Mesenchymal stem cell (in vitro differentiated cells and primary cell): ENCODE data around the gene SLC12A6. TPM values are rescaled to one million over a fixed set of nuclear protein-coding genes. Genes with fewer than 3 reads are reported as not detected.
"Not testable (repeated sequence)": the region's sequence is repeated elsewhere in the genome, so short reads cannot be mapped to it uniquely, and the experiment has no call there.

Experiments
- DNase-seq: peaks from one replicate; pipeline ENCODE4 v3.0.0-alpha.2; 2013
- H2AFZ ChIP-seq: one replicate; pipeline ENCODE4 v1.6.1; 2013; ENCODE audit warnings: low read depth, mild to moderate bottlenecking, control low read depth, inconsistent platforms, low read length, moderate library complexity
- H2AK5ac ChIP-seq: 2 replicates; pipeline ENCODE4 v1.6.1; 2013; ENCODE audit warnings: low read length, moderate library complexity, mild to moderate bottlenecking, inconsistent platforms; ENCODE audit not compliant: severe bottlenecking
- H2BK120ac ChIP-seq: one replicate; pipeline ENCODE4 v1.6.1; 2013; ENCODE audit warnings: low read depth, mild to moderate bottlenecking, inconsistent platforms, low read length, moderate library complexity
- H2BK12ac ChIP-seq, 2 experiments: one replicate each; pipeline ENCODE4 v1.6.1; 2013; ENCODE audit warnings: inconsistent platforms in 2 of 2, low read length in 2 of 2, mild to moderate bottlenecking in 2 of 2, moderate library complexity in 2 of 2, control low read depth in 1 of 2
- H2BK15ac ChIP-seq: one replicate; pipeline ENCODE4 v1.6.1; 2013; ENCODE audit warnings: mild to moderate bottlenecking, low read depth, inconsistent platforms; ENCODE audit not compliant: poor library complexity, severe bottlenecking
- H2BK5ac ChIP-seq: 2 replicates; pipeline ENCODE4 v1.6.1; 2013; ENCODE audit warnings: low read depth, mild to moderate bottlenecking, low read length, control low read depth, inconsistent platforms; ENCODE audit not compliant: poor library complexity, severe bottlenecking
- H3K14ac ChIP-seq, 2 experiments: one replicate each; pipeline ENCODE4 v1.6.1; 2013; ENCODE audit warnings: inconsistent platforms in 2 of 2, low read length in 2 of 2, control low read depth in 1 of 2, mild to moderate bottlenecking in 1 of 2, moderate library complexity in 1 of 2
- H3K18ac ChIP-seq, 2 experiments: one replicate each; pipeline ENCODE4 v1.6.1; 2013; ENCODE audit warnings: inconsistent platforms in 2 of 2, low read length in 2 of 2, control low read depth in 1 of 2, low read depth in 1 of 2, mild to moderate bottlenecking in 1 of 2
- H3K23ac ChIP-seq, 2 experiments: one replicate each; pipeline ENCODE4 v1.6.1; 2013; ENCODE audit warnings: inconsistent platforms in 2 of 2, low read length in 2 of 2, mild to moderate bottlenecking in 2 of 2, moderate library complexity in 2 of 2, control low read depth in 1 of 2
- H3K27ac ChIP-seq: 2 replicates; pipeline ENCODE4 v1.5.1; 2013; ENCODE audit warnings: mild to moderate bottlenecking, moderate library complexity, low read length, control low read depth, inconsistent platforms; ENCODE audit not compliant: poor library complexity, severe bottlenecking
- H3K27me3 ChIP-seq, 2 experiments: 2 replicates each; pipeline versions ENCODE4 v1.6.1 to v1.7.0; 2013; ENCODE audit warnings: low read length in 2 of 2, mild to moderate bottlenecking in 2 of 2, moderate library complexity in 2 of 2, control low read depth in 1 of 2, inconsistent platforms in 1 of 2; ENCODE audit not compliant: control insufficient read depth in 1 of 2, insufficient read depth in 1 of 2
- H3K36me3 ChIP-seq, 2 experiments: 2 replicates each; pipeline versions ENCODE4 v1.6.1 to v1.7.0; 2013; ENCODE audit warnings: low read length in 2 of 2, control low read depth in 1 of 2, inconsistent platforms in 1 of 2, low read depth in 1 of 2, mild to moderate bottlenecking in 1 of 2; ENCODE audit not compliant: insufficient read depth in 2 of 2, control insufficient read depth in 1 of 2
- H3K4ac ChIP-seq, 2 experiments: one replicate each; pipeline ENCODE4 v1.6.1; 2013; ENCODE audit warnings: inconsistent platforms in 2 of 2, low read length in 2 of 2, mild to moderate bottlenecking in 2 of 2, moderate library complexity in 2 of 2, control low read depth in 1 of 2, low read depth in 1 of 2
- H3K4me1 ChIP-seq: 2 replicates; pipeline ENCODE4 v1.6.1; 2013; ENCODE audit warnings: low read depth, low read length, control low read depth; ENCODE audit not compliant: control insufficient read depth, insufficient read depth
- H3K4me2 ChIP-seq: 2 replicates; pipeline ENCODE4 v1.6.1; 2013; ENCODE audit warnings: low read length, mild to moderate bottlenecking, inconsistent platforms; ENCODE audit not compliant: poor library complexity, severe bottlenecking
- H3K4me3 ChIP-seq, 2 experiments: 2 replicates each; pipeline versions ENCODE4 v1.5.1 to v1.7.0; 2013; ENCODE audit warnings: low read length in 2 of 2, mild to moderate bottlenecking in 2 of 2, control low read depth in 1 of 2, low read depth in 1 of 2; ENCODE audit not compliant: insufficient read depth in 1 of 2
- H3K79me1 ChIP-seq: replicated peaks from 2 replicates; pipeline ENCODE4 v1.6.1; 2013; ENCODE audit warnings: mild to moderate bottlenecking, control low read depth, low read length, inconsistent platforms; ENCODE audit not compliant: poor library complexity, severe bottlenecking
- H3K9ac ChIP-seq: 2 replicates; pipeline ENCODE4 v1.7.0; 2013; ENCODE audit warnings: mild to moderate bottlenecking, low read length, moderate library complexity
- H3K9me3 ChIP-seq: 2 replicates; pipeline ENCODE4 v1.7.0; 2013; ENCODE audit warnings: mild to moderate bottlenecking, low read length; ENCODE audit not compliant: control insufficient read depth
- H4K8ac ChIP-seq: one replicate; pipeline ENCODE4 v1.6.1; 2013; ENCODE audit warnings: inconsistent platforms, mild to moderate bottlenecking, low read length, moderate library complexity
- H4K91ac ChIP-seq: one replicate; pipeline ENCODE4 v1.6.1; 2013; ENCODE audit warnings: mild to moderate bottlenecking, low read length, inconsistent platforms
- WGBS: methylation state at CpG from one replicate; pipeline ENCODE4 v1.1.7; 2013; ENCODE audit warnings: mixed read lengths; 5-methylcytosine and 5-hydroxymethylcytosine counted together
- polyA plus RNA-seq, 2 experiments: library from polyadenylated mRNA; stranded (reverse); fragments of 200-250 nt; gene quantifications; one replicate each; pipeline ENCODE4 v1.2.3, GENCODE V29; 2013

The SLC12A6 gene
- polyA plus RNA-seq (2013, experiment 1 of 2), result 6.1 TPM
- polyA plus RNA-seq (2013, experiment 2 of 2), result 5.1 TPM

DNA sequence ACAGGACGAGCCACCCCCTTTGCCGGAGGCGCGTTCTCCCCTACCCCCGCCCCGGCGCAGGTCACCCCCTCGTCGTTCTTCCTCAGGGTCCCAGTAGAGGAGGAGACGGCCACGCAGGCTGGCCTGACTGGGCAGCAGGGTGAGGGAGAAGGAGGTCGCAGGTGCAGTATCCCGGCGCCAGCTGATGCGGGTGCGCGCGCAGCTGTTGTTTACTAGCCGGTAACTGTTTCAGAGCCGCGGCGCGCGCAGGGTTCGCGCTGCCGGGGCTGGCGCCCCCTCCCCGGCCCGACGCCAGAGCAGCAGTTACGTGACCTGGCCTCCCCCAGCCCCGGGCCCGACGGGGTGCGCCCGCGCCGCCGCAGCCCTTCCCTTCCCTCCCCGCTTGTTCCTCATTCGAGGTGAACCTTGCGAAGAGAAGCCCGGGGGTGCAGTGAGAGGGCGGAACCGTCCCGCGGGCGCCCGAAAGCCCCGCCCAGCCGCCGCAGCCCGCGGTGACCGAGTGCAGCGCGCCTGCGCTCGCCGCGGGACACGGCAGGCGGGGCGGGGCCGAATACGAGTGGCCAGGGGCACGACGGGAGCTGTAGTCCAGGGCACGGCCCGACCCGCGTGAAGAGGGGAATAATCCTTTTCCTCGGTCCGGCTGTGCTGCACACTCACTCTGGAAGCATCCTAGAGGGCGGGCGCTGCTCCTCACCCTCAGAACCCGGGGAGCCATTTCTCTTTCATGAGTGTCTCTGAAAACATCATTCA, at the start of gene SLC12A6:
TSS of gene SLC12A6 (minus strand) at position 225 of the 750 bp plus-strand sequence. CDS start 1,101 bp downstream, outside the sequence.
- Histone ChIP-seq H2BK15ac (peak within 1 kb of the TSS; percentile 60), H3K23ac (no peak within 1 kb of the TSS), H4K91ac (peak within 1 kb of the TSS; percentile 52), H3K4me1 (peaks cover 11% of the 10 kb centered on the region), H2BK5ac (no peak within 1 kb of the TSS), H3K9me3 (no peaks in the 10 kb centered on the region), H3K4ac (peak within 1 kb of the TSS in 1 of 2 experiments; percentile 73), H2BK120ac (no peak within 1 kb of the TSS), H3K14ac (peak within 1 kb of the TSS in 1 of 2 experiments; percentile 95), H2BK12ac (peak within 1 kb of the TSS in 1 of 2 experiments; percentile 83), H3K18ac (peak within 1 kb of the TSS; percentile 59 to 89), H3K36me3 (peaks cover 7 to 32% of the 10 kb centered on the region in 2 experiments), H3K27me3 (no peaks in the 10 kb centered on the region), H2AK5ac (no peak within 1 kb of the TSS), H3K4me3 (peak within 1 kb of the TSS; percentile 79 to 94), H3K9ac (peak within 1 kb of the TSS; percentile 87), H3K4me2 (peak within 1 kb of the TSS; percentile 97), H2AFZ (peak within 1 kb of the TSS; percentile 84), H4K8ac (peak within 1 kb of the TSS; percentile 36), H3K27ac (no peak within 1 kb of the TSS), H3K79me1 (peaks cover 22% of the 10 kb centered on the region)
- WGBS, result under 1% methylated on average over 74 of the region's 78 CpGs
- DNase-seq, result peak; percentile 94

DNA sequence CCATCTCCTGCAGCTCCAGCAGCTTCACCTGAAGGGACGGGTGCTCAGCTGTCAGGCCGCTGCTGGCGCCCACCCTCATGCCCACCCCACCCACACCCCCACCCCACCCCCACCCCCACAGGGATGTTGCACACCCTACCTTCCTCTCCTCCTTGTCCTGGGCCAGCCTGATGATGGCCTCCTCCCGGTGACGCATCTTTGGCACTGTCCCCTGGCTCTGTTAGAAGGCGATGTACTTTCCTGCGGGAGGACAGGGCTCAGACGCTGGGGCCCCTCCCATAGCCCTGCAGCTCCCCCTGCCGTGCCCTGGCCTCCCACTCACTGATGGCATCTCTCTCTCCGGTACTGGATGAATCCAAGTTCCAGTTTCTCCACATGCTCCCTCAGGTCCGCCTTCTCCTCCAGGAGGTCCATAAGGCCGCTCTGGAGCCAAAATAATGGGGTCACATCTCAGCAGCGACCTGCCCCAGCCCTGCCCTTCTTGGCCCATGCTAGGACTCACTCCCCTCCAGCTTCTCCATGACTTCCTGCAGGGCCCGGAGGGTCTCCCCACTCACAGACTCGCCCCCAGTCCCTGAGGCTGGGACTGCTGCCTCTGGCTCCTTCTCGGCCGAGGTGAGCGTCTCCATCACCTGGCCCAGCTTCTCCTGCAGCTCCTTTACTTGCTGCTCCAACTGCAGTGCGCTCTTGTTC, 44.4 kb upstream of the SLC12A6 start:
- DNase-seq, H3K23ac ChIP-seq, H3K27ac ChIP-seq, H2AK5ac ChIP-seq, H3K4me3 ChIP-seq, H3K4me2 ChIP-seq, H3K9ac ChIP-seq, H4K91ac ChIP-seq, H2BK5ac ChIP-seq, H3K36me3 ChIP-seq, H3K27me3 ChIP-seq, H3K18ac ChIP-seq, H3K4ac ChIP-seq, H2AFZ ChIP-seq, H3K4me1 ChIP-seq, H4K8ac ChIP-seq, H3K79me1 ChIP-seq, H3K14ac ChIP-seq, H3K9me3 ChIP-seq, H2BK15ac ChIP-seq, H2BK12ac ChIP-seq, H2BK120ac ChIP-seq: not testable (repeated sequence)
- no CpG with 5 or more reads among the region's 19 CpGs for WGBS

DNA sequence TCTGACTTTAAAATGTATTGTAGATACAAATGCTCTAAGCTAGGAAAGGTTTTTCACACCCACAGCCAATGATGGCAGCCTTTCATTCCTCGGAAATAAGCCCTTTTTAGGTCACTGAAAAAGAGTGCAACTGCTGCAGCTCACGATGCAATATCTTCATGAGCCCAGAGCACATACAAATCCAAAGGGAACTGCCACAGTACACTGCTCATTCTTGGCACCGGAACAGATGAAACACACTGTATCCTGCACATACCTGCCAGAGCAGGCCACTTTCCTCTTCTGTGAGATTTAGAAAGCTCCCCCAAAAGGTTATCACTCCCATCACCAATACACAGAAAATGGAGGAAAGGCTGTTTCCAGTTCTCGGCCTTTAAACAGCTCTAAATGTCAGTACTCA, 42.9 kb upstream of the SLC12A6 start:
- H3K4ac ChIP-seq, H3K9me3 ChIP-seq, H2BK5ac ChIP-seq, H3K9ac ChIP-seq, H3K4me1 ChIP-seq, DNase-seq, H4K91ac ChIP-seq, H3K79me1 ChIP-seq, H3K18ac ChIP-seq, H3K23ac ChIP-seq, H2AFZ ChIP-seq, H2BK120ac ChIP-seq, H3K27me3 ChIP-seq, H2BK12ac ChIP-seq, H3K36me3 ChIP-seq, H3K4me2 ChIP-seq, H2AK5ac ChIP-seq, H3K14ac ChIP-seq, H3K27ac ChIP-seq, H3K4me3 ChIP-seq, H2BK15ac ChIP-seq, H4K8ac ChIP-seq: not testable (repeated sequence)
- WGBS, result 97% methylated on average over 3 of the region's 4 CpGs

DNA sequence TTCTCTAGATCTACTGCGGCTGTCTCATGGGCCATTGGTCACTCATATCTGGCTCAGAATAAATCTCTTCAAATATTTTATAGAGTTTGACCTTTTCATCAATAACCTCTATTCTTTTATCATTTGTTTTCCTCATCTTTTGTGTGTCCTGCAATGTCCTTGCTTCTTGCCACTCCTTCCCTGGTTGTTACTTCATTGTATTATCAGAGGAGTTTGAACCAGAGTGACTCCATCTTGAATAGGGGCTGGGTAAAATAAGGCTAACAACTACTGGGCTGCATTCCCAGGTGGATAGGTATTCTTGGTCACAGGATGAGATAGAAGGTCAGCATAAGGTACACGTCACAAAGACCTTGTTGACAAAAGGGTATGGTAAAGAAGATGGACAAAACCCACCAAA, 39.3 kb upstream of the SLC12A6 start:
- no peak overlapping the region for H2BK15ac ChIP-seq
- H3K4me3 ChIP-seq, result no peak overlapping the region

More for the DNA sequence above, 39.3 kb upstream of the SLC12A6 start:
- Histone ChIP-seq H2BK5ac (no peak overlapping the region), H3K27ac (no peak overlapping the region), H3K9ac (no peak overlapping the region), H4K91ac (no peak overlapping the region), H3K4me1 (no peaks in the 10 kb centered on the region), H2AK5ac (no peak overlapping the region), H3K23ac (no peak overlapping the region), H3K4me2 (no peak overlapping the region), H3K18ac (no peak overlapping the region), H3K79me1 (no peaks in the 10 kb centered on the region), H2AFZ (no peak overlapping the region), H3K9me3 (peaks cover 1% of the 10 kb centered on the region), H3K27me3 (no peaks in the 10 kb centered on the region), H2BK12ac (no peak overlapping the region), H3K36me3 (peaks cover 0 to 3% of the 10 kb centered on the region in 2 experiments), H4K8ac (no peak overlapping the region), H3K14ac (no peak overlapping the region), H3K4ac (no peak overlapping the region), H2BK120ac (no peak overlapping the region)
- no peak for DNase-seq
- 83% methylated on average over 2 of the region's 2 CpGs for WGBS
